ENCODE results near the gene KLC3. TPM values are rescaled to one million over a fixed set of nuclear protein-coding genes. Genes with fewer than 3 reads are reported as not detected.

The KLC3 gene
- total and polyA plus RNA-seq, 4 donors, result 0.80 to 2.2 (median 1.4) TPM

GRCh38 chr19:45349430-45349941 is 8.9 kb downstream of the KLC3 start:
- Histone ChIP-seq H3K36me3 (ENCODE audit: control insufficient read depth in 4 of 4, insufficient read depth in 4 of 4, low read length in 4 of 4) (peaks cover 3 to 29% (median 7%) of the 10 kb centered on the region in 4 donors), H3K9ac (ENCODE audit: insufficient read depth in 1 of 2, low read length in 2 of 2) (no peak overlapping the region), H3K4me1 (ENCODE audit: control insufficient read depth in 5 of 5, insufficient read depth in 5 of 5, low read length in 5 of 5) (no peaks in the 10 kb centered on the region), H3K27ac (ENCODE audit: low read depth in 1 of 2, low read length in 1 of 2) (no peak overlapping the region), H3K4me3 (no peak overlapping the region), H3K27me3 (ENCODE audit: control insufficient read depth in 3 of 3, insufficient read depth in 3 of 3, low read length in 2 of 3) (peaks cover 0 to 8% (median 6%) of the 10 kb centered on the region in 3 donors), H3K9me3 (ENCODE audit: control insufficient read depth in 4 of 4, insufficient read depth in 3 of 4, low read length in 3 of 4) (no peaks in the 10 kb centered on the region)
- no peak for DNase-seq
- ATAC-seq (ENCODE audit: insufficient read depth, low FRiP score), result no peak
- TF ChIP-seq CTCF (IDR thresholded peaks at IDR 0.05; ENCODE audit: control extremely low read depth, extremely low read depth), result no peak
- WGBS, 2 donors, result 92 to 93% methylated on average over 17 of the region's 17 CpGs

GRCh38 chr19:45350477-45351058 is 10.0 kb downstream of the KLC3 start:
- no peaks in the 10 kb centered on the region for H3K4me1 ChIP-seq (ENCODE audit: control insufficient read depth in 5 of 5, insufficient read depth in 5 of 5, low read length in 5 of 5)
- ATAC-seq (ENCODE audit: insufficient read depth, low FRiP score), result no peak
- WGBS, 2 donors, result 90 to 94% methylated on average over 17 of the region's 17 CpGs
- peaks cover 3 to 31% (median 12%) of the 10 kb centered on the region in 4 donors for H3K36me3 ChIP-seq (ENCODE audit: control insufficient read depth in 4 of 4, insufficient read depth in 4 of 4, low read length in 4 of 4)
- no peak overlapping the region for H3K4me3 ChIP-seq
- TF ChIP-seq CTCF (IDR thresholded peaks at IDR 0.05; ENCODE audit: control extremely low read depth, extremely low read depth), result no peak
- no peaks in the 10 kb centered on the region for H3K9me3 ChIP-seq (ENCODE audit: control insufficient read depth in 4 of 4, insufficient read depth in 3 of 4, low read length in 3 of 4)
- no peak overlapping the region for H3K27ac ChIP-seq (ENCODE audit: low read depth in 1 of 2, low read length in 1 of 2)
- H3K9ac ChIP-seq (ENCODE audit: insufficient read depth in 1 of 2, low read length in 2 of 2), result no peak overlapping the region
- peaks cover 0 to 8% (median under 1%) of the 10 kb centered on the region in 3 donors for H3K27me3 ChIP-seq (ENCODE audit: control insufficient read depth in 3 of 3, insufficient read depth in 3 of 3, low read length in 2 of 3)
- no peak for DNase-seq

GRCh38 chr19:45351401-45351952 is 10.9 kb downstream of the KLC3 start:
- no peak overlapping the region for H3K9ac ChIP-seq (ENCODE audit: insufficient read depth in 1 of 2, low read length in 2 of 2)
- WGBS, 2 donors, result 83 to 85% methylated on average over 13 of the region's 13 CpGs
- H3K9me3 ChIP-seq (ENCODE audit: control insufficient read depth in 4 of 4, insufficient read depth in 3 of 4, low read length in 3 of 4), result no peaks in the 10 kb centered on the region
- peaks cover 0 to 8% (median 0%) of the 10 kb centered on the region in 3 donors for H3K27me3 ChIP-seq (ENCODE audit: control insufficient read depth in 3 of 3, insufficient read depth in 3 of 3, low read length in 2 of 3)
- H3K36me3 ChIP-seq (ENCODE audit: control insufficient read depth in 4 of 4, insufficient read depth in 4 of 4, low read length in 4 of 4), result peaks cover 3 to 32% (median 19%) of the 10 kb centered on the region in 4 donors
- H3K27ac ChIP-seq (ENCODE audit: low read depth in 1 of 2, low read length in 1 of 2), result no peak overlapping the region
- TF ChIP-seq CTCF (IDR thresholded peaks at IDR 0.05; ENCODE audit: control extremely low read depth, extremely low read depth), result no peak
- H3K4me3 ChIP-seq, result no peak overlapping the region
- no peaks in the 10 kb centered on the region for H3K4me1 ChIP-seq (ENCODE audit: control insufficient read depth in 5 of 5, insufficient read depth in 5 of 5, low read length in 5 of 5)
- ATAC-seq (ENCODE audit: insufficient read depth, low FRiP score) (no peak), DNase-seq (no peak)
